GM18909 (cell line): ENCODE results near the gene MYO1A.
A peak's percentile ranks its signal among the peaks of the same experiment; 100 is the strongest.
"Not testable (repeated sequence)": the region's sequence is repeated elsewhere in the genome, so short reads cannot be mapped to it uniquely, and the experiment has no call there.

Source experiments
- ATAC-seq: cut with Tn5 transposase; IDR thresholded peaks from one replicate; pipeline ENCODE4 v1.9.1; 2021; ENCODE audit warnings: mild to moderate bottlenecking; ENCODE audit not compliant: unreplicated experiment, poor library complexity

Gene MYO1A

GRCh38 chr12:57048423-57049118 is 1.4 kb downstream of the MYO1A start:
- no peak for ATAC-seq

GRCh38 chr12:57047981-57048380 is 1.9 kb downstream of the MYO1A start:
- no peak for ATAC-seq

- ATAC-seq = no peak
Observed at GRCh38 chr12:57046947-57047890, 2.7 kb downstream of the MYO1A start.

GRCh38 chr12:57046086-57046791 is 3.7 kb downstream of the MYO1A start:
- no peak for ATAC-seq

- ATAC-seq = no peak
Observed at GRCh38 chr12:57044889-57045288, 5.0 kb downstream of the MYO1A start.

GRCh38 chr12:57044468-57044867 is 5.5 kb downstream of the MYO1A start:
- no peak for ATAC-seq

GRCh38 chr12:57042695-57043094 is 7.2 kb downstream of the MYO1A start:
- no peak for ATAC-seq

- ATAC-seq = no peak
Observed at GRCh38 chr12:57040750-57041149, 9.2 kb downstream of the MYO1A start.

GRCh38 chr12:57040211-57040610 is 9.7 kb downstream of the MYO1A start:
- ATAC-seq = no peak

- no peak for ATAC-seq
Observed at GRCh38 chr12:57039016-57039798, 10.7 kb downstream of the MYO1A start.

- no peak for ATAC-seq
Observed at GRCh38 chr12:57037264-57037663, 12.7 kb downstream of the MYO1A start.

- ATAC-seq = no peak
Observed at GRCh38 chr12:57033431-57033830, 16.5 kb downstream of the MYO1A start.

- ATAC-seq = no peak
Observed at GRCh38 chr12:57031789-57032188, 18.1 kb downstream of the MYO1A start.

- ATAC-seq = peak; percentile 56
Observed at GRCh38 chr12:57031138-57031725, 18.7 kb downstream of the MYO1A start.

GRCh38 chr12:57029457-57029856 is 20.5 kb downstream of the MYO1A start:
- ATAC-seq = no peak

- ATAC-seq = no peak
Observed at GRCh38 chr12:57027805-57028153, 22.1 kb downstream of the MYO1A start.

- no peak for ATAC-seq
Observed at GRCh38 chr12:57027011-57027804, 22.7 kb downstream of the MYO1A start.

GRCh38 chr12:57025196-57025595 is 24.7 kb downstream of the MYO1A start:
- no peak for ATAC-seq

- ATAC-seq = not testable (repeated sequence)
Observed at GRCh38 chr12:57022324-57022723, 27.6 kb downstream of the MYO1A start.
